ENCODE data around the gene FIGNL2. TPM values are rescaled to one million over a fixed set of nuclear protein-coding genes. Genes with fewer than 3 reads are reported as not detected.

Gene FIGNL2
- total RNA-seq, 1 experiment from 2014 or later, result 0.21 TPM

- BruUV-seq (replicated peaks), result no TSS peak
- ChIA-PET CTCF (no interaction called here), POLR2A (ENCODE audit: low non-redundant PET) (no interaction called here)
Measured at GRCh38 chr12:51883998-51884675, 35.6 kb upstream of the FIGNL2 start.

DNA sequence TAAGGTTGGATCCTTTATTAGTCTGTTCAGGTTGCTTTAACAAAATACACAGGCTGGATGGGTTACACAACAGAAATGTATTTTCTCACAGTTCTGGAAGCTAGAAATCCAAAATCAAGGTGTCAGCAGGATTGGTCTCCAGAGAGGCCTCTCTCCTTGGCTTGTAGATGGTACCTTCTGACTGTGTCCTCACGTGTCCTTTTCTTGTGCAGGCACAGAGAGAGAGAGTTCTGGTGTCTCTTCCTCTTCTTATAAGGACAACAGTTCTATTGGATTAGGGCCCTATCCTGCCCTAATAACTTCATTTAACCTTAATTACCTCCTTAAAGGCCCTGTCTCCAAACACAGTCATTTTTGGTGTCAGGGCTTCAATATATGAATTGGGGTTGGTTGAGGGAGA is 34.8 kb upstream of the FIGNL2 start:
- intact Hi-C loops (cut with micrococcal nuclease; ENCODE audit: unreplicated experiment), result no loop called here
- no peak overlapping the region for H3K4me3 ChIP-seq (ENCODE audit: low read depth, low read length, poor library complexity, severe bottlenecking)
- H3K27ac ChIP-seq (ENCODE audit: low read depth, low read length, poor library complexity, severe bottlenecking), result no peak overlapping the region
- no peaks in the 10 kb centered on the region for H3K4me1 ChIP-seq (ENCODE audit: insufficient read depth, low read length, poor library complexity, severe bottlenecking)
- H3K36me3 ChIP-seq (ENCODE audit: insufficient read depth, low read length, poor library complexity, severe bottlenecking), result no peaks in the 10 kb centered on the region
- no peaks in the 10 kb centered on the region for H3K27me3 ChIP-seq (replicated peaks; ENCODE audit: insufficient read depth, low read depth, low read length, poor library complexity)
- ChIA-PET POLR2A (ENCODE audit: low non-redundant PET) (no interaction called here), CTCF (no interaction called here)
- TF ChIP-seq, protein P1, sequence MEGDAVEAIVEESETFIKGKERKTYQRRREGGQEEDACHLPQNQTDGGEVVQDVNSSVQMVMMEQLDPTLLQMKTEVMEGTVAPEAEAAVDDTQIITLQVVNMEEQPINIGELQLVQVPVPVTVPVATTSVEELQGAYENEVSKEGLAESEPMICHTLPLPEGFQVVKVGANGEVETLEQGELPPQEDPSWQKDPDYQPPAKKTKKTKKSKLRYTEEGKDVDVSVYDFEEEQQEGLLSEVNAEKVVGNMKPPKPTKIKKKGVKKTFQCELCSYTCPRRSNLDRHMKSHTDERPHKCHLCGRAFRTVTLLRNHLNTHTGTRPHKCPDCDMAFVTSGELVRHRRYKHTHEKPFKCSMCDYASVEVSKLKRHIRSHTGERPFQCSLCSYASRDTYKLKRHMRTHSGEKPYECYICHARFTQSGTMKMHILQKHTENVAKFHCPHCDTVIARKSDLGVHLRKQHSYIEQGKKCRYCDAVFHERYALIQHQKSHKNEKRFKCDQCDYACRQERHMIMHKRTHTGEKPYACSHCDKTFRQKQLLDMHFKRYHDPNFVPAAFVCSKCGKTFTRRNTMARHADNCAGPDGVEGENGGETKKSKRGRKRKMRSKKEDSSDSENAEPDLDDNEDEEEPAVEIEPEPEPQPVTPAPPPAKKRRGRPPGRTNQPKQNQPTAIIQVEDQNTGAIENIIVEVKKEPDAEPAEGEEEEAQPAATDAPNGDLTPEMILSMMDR (conservative IDR thresholded peaks at IDR 0.05; ENCODE audit: low read depth, low read length), result no peak
- no peak for TF ChIP-seq EZH2 (IDR thresholded peaks at IDR 0.05; ENCODE audit: borderline replicate concordance, low read depth, low read length, poor library complexity, severe bottlenecking)
- no TSS peak for BruUV-seq (replicated peaks)
- H3K9me3 ChIP-seq (ENCODE audit: low read depth, low read length, poor library complexity, severe bottlenecking), result no peaks in the 10 kb centered on the region
- DNase-seq (ENCODE audit: low spot score), result no peak

More at GRCh38 chr12:51883998-51884675, 35.6 kb upstream of the FIGNL2 start:
- intact Hi-C loops (cut with micrococcal nuclease; ENCODE audit: unreplicated experiment), result no loop called here
- no peak for DNase-seq (ENCODE audit: low spot score)
- Histone ChIP-seq H3K4me3 (ENCODE audit: low read depth, low read length, poor library complexity, severe bottlenecking) (no peak overlapping the region), H3K4me1 (ENCODE audit: insufficient read depth, low read length, poor library complexity, severe bottlenecking) (no peaks in the 10 kb centered on the region), H3K27ac (ENCODE audit: low read depth, low read length, poor library complexity, severe bottlenecking) (no peak overlapping the region), H3K27me3 (replicated peaks; ENCODE audit: insufficient read depth, low read depth, low read length, poor library complexity) (no peaks in the 10 kb centered on the region), H3K36me3 (ENCODE audit: insufficient read depth, low read length, poor library complexity, severe bottlenecking) (no peaks in the 10 kb centered on the region), H3K9me3 (ENCODE audit: low read depth, low read length, poor library complexity, severe bottlenecking) (no peaks in the 10 kb centered on the region)
- no peak for TF ChIP-seq EZH2 (IDR thresholded peaks at IDR 0.05; ENCODE audit: borderline replicate concordance, low read depth, low read length, poor library complexity, severe bottlenecking)
- TF ChIP-seq, protein P1 (conservative IDR thresholded peaks at IDR 0.05; ENCODE audit: low read depth, low read length), result no peak

DNA sequence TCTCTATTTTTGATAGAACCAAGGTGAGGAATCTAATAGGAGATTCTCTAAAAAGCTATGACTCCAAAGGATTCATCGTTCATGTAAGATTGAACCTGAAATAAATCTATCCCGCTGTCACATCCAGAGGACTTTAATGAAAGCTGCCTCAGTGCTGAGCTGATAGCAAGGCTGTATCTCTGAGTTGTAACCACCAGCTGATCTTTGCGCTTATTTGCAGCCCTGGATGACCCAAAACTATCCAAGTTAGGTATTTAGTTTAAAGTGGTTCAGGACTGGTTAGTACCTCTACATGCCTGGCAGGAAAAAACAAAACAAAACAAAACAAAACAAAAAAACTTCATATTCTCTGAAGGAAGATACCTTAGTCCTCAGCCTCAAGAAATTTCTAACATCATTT is 30.6 kb upstream of the FIGNL2 start:
- DNase-seq (ENCODE audit: low spot score), result no peak
- POLR2A ChIA-PET (ENCODE audit: low non-redundant PET), result no interaction called here

More for the DNA sequence above, 30.6 kb upstream of the FIGNL2 start:
- no peaks in the 10 kb centered on the region for H3K27me3 ChIP-seq (replicated peaks; ENCODE audit: insufficient read depth, low read depth, low read length, poor library complexity)
- H3K36me3 ChIP-seq (ENCODE audit: insufficient read depth, low read length, poor library complexity, severe bottlenecking), result no peaks in the 10 kb centered on the region
- CTCF ChIA-PET, result no interaction called here
- H3K9me3 ChIP-seq (ENCODE audit: low read depth, low read length, poor library complexity, severe bottlenecking), result no peaks in the 10 kb centered on the region
- intact Hi-C loops (cut with micrococcal nuclease; ENCODE audit: unreplicated experiment), result loop anchor here (5.0 to 10.0 kb wide), 2 partner anchors 57 to 344 kb away; no protein-coding TSS in a partner anchor
- H3K4me1 ChIP-seq (ENCODE audit: insufficient read depth, low read length, poor library complexity, severe bottlenecking), result peaks cover 5% of the 10 kb centered on the region
- no peak overlapping the region for H3K4me3 ChIP-seq (ENCODE audit: low read depth, low read length, poor library complexity, severe bottlenecking)
- no peak for TF ChIP-seq EZH2 (IDR thresholded peaks at IDR 0.05; ENCODE audit: borderline replicate concordance, low read depth, low read length, poor library complexity, severe bottlenecking)
- TF ChIP-seq, protein P1 (conservative IDR thresholded peaks at IDR 0.05; ENCODE audit: low read depth, low read length), result no peak
- no peak overlapping the region for H3K27ac ChIP-seq (ENCODE audit: low read depth, low read length, poor library complexity, severe bottlenecking)
- BruUV-seq (replicated peaks), result no TSS peak

All from A673 (cell line).